GM21717 (cell line): ENCODE data around the gene TRIM66.

Source experiments
- ATAC-seq: cut with Tn5 transposase; IDR thresholded peaks from one replicate; pipeline ENCODE4 v1.9.1; 2021; ENCODE audit warnings: mild to moderate bottlenecking, moderate library complexity; ENCODE audit not compliant: unreplicated experiment

TRIM66 gene

GRCh38 chr11:8577791-8578581, 104.5 kb downstream of the TRIM66 start:
- ATAC-seq, result no peak

- no peak for ATAC-seq
These were observed 107.7 kb downstream of the TRIM66 start for GRCh38 chr11:8574798-8575197.

GRCh38 chr11:8573777-8574176, 108.7 kb downstream of the TRIM66 start:
- no peak for ATAC-seq

- ATAC-seq, result peak; percentile 54
These were observed 114.8 kb downstream of the TRIM66 start for GRCh38 chr11:8567602-8568198.

- ATAC-seq, result no peak
These were observed 115.8 kb downstream of the TRIM66 start for GRCh38 chr11:8566613-8567210.

- ATAC-seq, result no peak
These were observed 117.9 kb downstream of the TRIM66 start for GRCh38 chr11:8564526-8564925.
